DND-41 (cell line): Measurements from ENCODE around the gene SGSH.

Experiments
- ATAC-seq: fragments of 200-7000 bp; cut with Tn5 transposase; 3 replicates; pipeline ENCODE4 v1.9.1; 2021; ENCODE audit warnings: low read depth; ENCODE audit not compliant: insufficient read depth
- DNase-seq: peaks from one replicate; pipeline ENCODE4 v3.0.0-alpha.2; 2020
- H2AFZ ChIP-seq: 2 replicates; pipeline ENCODE4 v1.6.0; 2012; ENCODE audit warnings: low read depth, low read length
- H3K27ac ChIP-seq: 2 replicates; pipeline ENCODE4 v1.5.1; 2012; ENCODE audit warnings: low read length, inconsistent platforms
- H3K27me3 ChIP-seq: fragments of 200-600 bp; sonication (generic); 2 replicates; pipeline ENCODE4 v1.6.0; 2012; ENCODE audit warnings: low read length, mild to moderate bottlenecking, inconsistent platforms; ENCODE audit not compliant: insufficient read depth, poor library complexity
- H3K36me3 ChIP-seq: 2 replicates; pipeline ENCODE4 v1.5.1; 2012; ENCODE audit warnings: low read length, inconsistent platforms; ENCODE audit not compliant: insufficient read depth
- H3K4me1 ChIP-seq: 2 replicates; pipeline ENCODE4 v1.5.1; 2012; ENCODE audit warnings: mild to moderate bottlenecking, low read length; ENCODE audit not compliant: insufficient read depth
- H3K4me2 ChIP-seq: 2 replicates; pipeline ENCODE4 v1.6.0; 2012; ENCODE audit warnings: mild to moderate bottlenecking, moderate library complexity, low read length, inconsistent platforms; ENCODE audit not compliant: insufficient read depth
- H3K4me3 ChIP-seq, 2 experiments: fragments of 200-600 bp in 1 of 2; shearing (Covaris generic) in 1 of 2; 2 replicates each; pipeline ENCODE4 v1.5.1; 2012 to 2016; ENCODE audit warnings: inconsistent platforms in 2 of 2, low read length in 2 of 2, mild to moderate bottlenecking in 2 of 2, low read depth in 1 of 2, moderate library complexity in 1 of 2
- H3K79me2 ChIP-seq: 2 replicates; pipeline ENCODE4 v1.6.0; 2012; ENCODE audit warnings: low read length, inconsistent platforms; ENCODE audit not compliant: insufficient read depth
- H3K9ac ChIP-seq: 2 replicates; pipeline ENCODE4 v1.6.0; 2012; ENCODE audit warnings: low read depth, mild to moderate bottlenecking, inconsistent platforms, low read length, moderate library complexity
- H3K9me3 ChIP-seq: 2 replicates; pipeline ENCODE4 v1.5.1; 2012; ENCODE audit warnings: low read length, moderate library complexity, mild to moderate bottlenecking, inconsistent platforms; ENCODE audit not compliant: insufficient read depth, severe bottlenecking
- H4K20me1 ChIP-seq: 2 replicates; pipeline ENCODE4 v1.6.0; 2012; ENCODE audit warnings: low read length; ENCODE audit not compliant: insufficient read depth
- EZH2 ChIP-seq: IDR thresholded peaks from 3 replicates; pipeline ENCODE4 v1.6.1; 2012; ENCODE audit warnings: borderline replicate concordance, low read depth, mild to moderate bottlenecking, moderate library complexity, low read length, inconsistent platforms; ENCODE audit not compliant: severe bottlenecking
- TF ChIP-seq, protein P1 (sequence below): IDR thresholded peaks from 2 replicates; pipeline ENCODE4 v1.5.1; 2012; ENCODE audit warnings: borderline replicate concordance, low read length, moderate library complexity, mild to moderate bottlenecking; ENCODE audit not compliant: poor library complexity, severe bottlenecking; ENCODE audit errors: extremely low read depth

Gene SGSH

DNA sequence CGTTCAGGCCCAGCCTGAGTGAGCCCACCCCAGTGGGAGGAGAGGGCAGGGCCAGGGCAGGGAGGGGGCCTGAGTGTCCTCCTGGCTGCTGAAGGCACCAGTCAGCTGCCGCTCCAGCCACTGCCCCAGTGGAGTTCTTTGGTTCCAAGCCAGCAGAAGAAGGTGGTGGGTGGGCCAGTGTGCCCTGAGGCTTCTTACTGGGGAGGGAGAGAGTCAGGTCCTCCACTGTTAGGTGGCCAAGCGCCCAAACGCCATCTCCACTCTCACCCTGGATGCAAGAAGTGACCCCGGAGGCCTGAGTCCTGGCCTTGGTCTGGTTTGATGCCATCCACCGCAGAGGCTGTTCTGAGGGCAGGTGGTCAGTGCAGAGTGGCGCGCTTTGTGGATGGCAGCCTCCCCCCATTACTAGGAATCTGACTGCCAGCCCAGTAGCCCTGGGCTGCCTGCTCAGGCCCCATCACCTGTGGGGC is 42.7 kb upstream of the SGSH start:
- Histone ChIP-seq H3K4me3 (peak overlapping the region in 1 of 2 experiments; percentile 76; a peak in 2 of 4 replicates), H3K27ac (peak overlapping the region; percentile 98), H3K36me3 (peaks cover 13% of the 10 kb centered on the region), H3K27me3 (no peaks in the 10 kb centered on the region), H4K20me1 (peaks cover 9% of the 10 kb centered on the region; the same call in 1 of the 2 replicates), H3K79me2 (peaks cover 56% of the 10 kb centered on the region), H3K4me2 (peak overlapping the region; percentile 93), H3K9me3 (no peaks in the 10 kb centered on the region), H2AFZ (no peak overlapping the region), H3K4me1 (peaks cover 50% of the 10 kb centered on the region), H3K9ac (peak overlapping the region; percentile 99)
- TF ChIP-seq, protein P1, sequence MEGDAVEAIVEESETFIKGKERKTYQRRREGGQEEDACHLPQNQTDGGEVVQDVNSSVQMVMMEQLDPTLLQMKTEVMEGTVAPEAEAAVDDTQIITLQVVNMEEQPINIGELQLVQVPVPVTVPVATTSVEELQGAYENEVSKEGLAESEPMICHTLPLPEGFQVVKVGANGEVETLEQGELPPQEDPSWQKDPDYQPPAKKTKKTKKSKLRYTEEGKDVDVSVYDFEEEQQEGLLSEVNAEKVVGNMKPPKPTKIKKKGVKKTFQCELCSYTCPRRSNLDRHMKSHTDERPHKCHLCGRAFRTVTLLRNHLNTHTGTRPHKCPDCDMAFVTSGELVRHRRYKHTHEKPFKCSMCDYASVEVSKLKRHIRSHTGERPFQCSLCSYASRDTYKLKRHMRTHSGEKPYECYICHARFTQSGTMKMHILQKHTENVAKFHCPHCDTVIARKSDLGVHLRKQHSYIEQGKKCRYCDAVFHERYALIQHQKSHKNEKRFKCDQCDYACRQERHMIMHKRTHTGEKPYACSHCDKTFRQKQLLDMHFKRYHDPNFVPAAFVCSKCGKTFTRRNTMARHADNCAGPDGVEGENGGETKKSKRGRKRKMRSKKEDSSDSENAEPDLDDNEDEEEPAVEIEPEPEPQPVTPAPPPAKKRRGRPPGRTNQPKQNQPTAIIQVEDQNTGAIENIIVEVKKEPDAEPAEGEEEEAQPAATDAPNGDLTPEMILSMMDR, result no peak
- no peak for TF ChIP-seq EZH2
- ATAC-seq (no peak), DNase-seq (no peak)

DNA sequence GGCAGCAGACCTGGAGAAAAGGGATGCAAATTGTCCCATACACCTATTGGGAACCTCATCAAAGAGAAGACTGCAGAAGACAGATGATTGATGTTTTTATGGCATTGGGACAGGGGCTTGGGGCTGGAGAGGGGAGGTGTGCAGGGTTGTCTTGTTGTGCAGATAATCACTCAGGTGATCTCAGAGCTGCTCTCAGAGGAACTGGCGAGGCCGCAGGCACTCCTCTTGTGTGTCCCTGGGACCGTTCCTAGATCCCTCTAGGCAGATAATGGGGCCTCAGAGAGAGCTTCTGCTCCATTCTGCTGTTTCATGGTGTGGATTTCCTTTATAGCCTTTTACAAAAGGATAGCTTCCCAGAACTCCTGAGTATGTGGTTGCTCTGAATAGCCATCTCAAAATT is 42.2 kb upstream of the SGSH start:
- H3K9me3 ChIP-seq, result no peaks in the 10 kb centered on the region
- no peak for ATAC-seq
- no peaks in the 10 kb centered on the region for H3K27me3 ChIP-seq
- peaks cover 50% of the 10 kb centered on the region for H3K4me1 ChIP-seq
- no peak for TF ChIP-seq EZH2
- TF ChIP-seq, protein P1, result no peak
- H3K4me2 ChIP-seq, result peak overlapping the region; percentile 93
- no peak overlapping the region for H2AFZ ChIP-seq
- peaks cover 52% of the 10 kb centered on the region for H3K79me2 ChIP-seq
- H3K9ac ChIP-seq, result peak overlapping the region; percentile 99
- H4K20me1 ChIP-seq, result peaks cover 9% of the 10 kb centered on the region; the same call in 1 of the 2 replicates
- DNase-seq, result no peak
- peak overlapping the region; percentile 76 to 87; a peak in 3 of 4 replicates for H3K4me3 ChIP-seq
- H3K36me3 ChIP-seq, result peaks cover 13% of the 10 kb centered on the region
- peak overlapping the region; percentile 98 for H3K27ac ChIP-seq

DNA sequence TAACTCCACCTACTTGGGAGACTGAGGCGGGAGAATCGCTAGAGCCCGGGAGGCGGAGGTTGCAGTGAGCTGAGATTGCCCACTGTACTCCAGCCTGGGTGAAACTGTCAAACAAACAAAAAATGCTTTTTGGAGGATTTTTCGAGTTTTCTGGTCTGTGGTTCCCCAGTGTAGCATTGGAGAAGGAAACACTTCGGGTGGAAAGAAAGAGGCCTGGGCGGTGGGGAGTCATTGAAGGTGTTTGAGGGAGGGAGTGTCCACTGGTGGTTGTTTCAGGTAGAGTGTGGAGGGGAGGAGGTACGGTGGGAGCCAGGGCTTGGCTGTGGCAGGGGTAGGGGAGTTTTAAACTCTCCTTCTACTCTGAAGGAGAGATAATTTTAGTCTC is 41.8 kb upstream of the SGSH start:
- Histone ChIP-seq H3K27me3 (no peaks in the 10 kb centered on the region), H3K9ac (peak overlapping the region; percentile 99), H3K79me2 (peaks cover 51% of the 10 kb centered on the region), H3K4me1 (peaks cover 50% of the 10 kb centered on the region), H3K4me2 (peak overlapping the region; percentile 93), H4K20me1 (peaks cover 9% of the 10 kb centered on the region; the same call in 1 of the 2 replicates), H2AFZ (peak overlapping the region; percentile 75), H3K4me3 (peak overlapping the region; percentile 76 to 87; a peak in 3 of 4 replicates), H3K9me3 (no peaks in the 10 kb centered on the region), H3K27ac (peak overlapping the region; percentile 98), H3K36me3 (peaks cover 13% of the 10 kb centered on the region)
- TF ChIP-seq, protein P1, result no peak
- no peak for TF ChIP-seq EZH2
- no peak for ATAC-seq
- no peak for DNase-seq
